ENCODE data around the gene CIITA.

Gene CIITA

GRCh38 chr16:10946308-10946707, 69.3 kb downstream of the CIITA start:
- Histone ChIP-seq H3K27me3 (ENCODE audit: low read length) (no peaks in the 10 kb centered on the region), H3K27ac (ENCODE audit: low read depth, low read length) (no peak overlapping the region), H2AFZ (ENCODE audit: low read depth, low read length, severe bottlenecking) (no peak overlapping the region), H3K36me3 (ENCODE audit: low read length) (no peaks in the 10 kb centered on the region), H3K79me2 (ENCODE audit: insufficient read depth, low read length) (peaks cover 6% of the 10 kb centered on the region; the same call in 1 of the 2 replicates), H3K9me2 (replicated peaks; ENCODE audit: insufficient read depth, low read length) (no peaks in the 10 kb centered on the region), H3K4me3 (ENCODE audit: insufficient read depth, low read length, poor library complexity, severe bottlenecking) (no peak overlapping the region), H3K4me2 (ENCODE audit: low read depth, low read length, poor library complexity, severe bottlenecking) (no peak overlapping the region), H4K20me1 (ENCODE audit: low read depth, low read length) (no peaks in the 10 kb centered on the region; the same call in 1 of the 2 replicates), H3K9ac (ENCODE audit: low read length) (no peak overlapping the region), H3F3A (ENCODE audit: insufficient read depth) (peaks cover 12% of the 10 kb centered on the region; the same call in 1 of the 2 replicates), H3K9me3 (ENCODE audit: insufficient read depth, low read length) (no peaks in the 10 kb centered on the region)
- TF ChIP-seq EZH2phosphoT487 (conservative IDR thresholded peaks at IDR 0.05; ENCODE audit: low read length) (no peak), CTCF (IDR thresholded peaks at IDR 0.05; ENCODE audit: insufficient read depth, low read length, poor library complexity, severe bottlenecking) (no peak)

GRCh38 chr16:10947211-10947787, 70.3 kb downstream of the CIITA start:
- H3K79me2 ChIP-seq (ENCODE audit: insufficient read depth, low read length) = peaks cover 6% of the 10 kb centered on the region; the same call in 1 of the 2 replicates
- TF ChIP-seq EZH2phosphoT487 (conservative IDR thresholded peaks at IDR 0.05; ENCODE audit: low read length) (no peak), CTCF (IDR thresholded peaks at IDR 0.05; ENCODE audit: insufficient read depth, low read length, poor library complexity, severe bottlenecking) (no peak)
- H4K20me1 ChIP-seq (ENCODE audit: low read depth, low read length) = no peaks in the 10 kb centered on the region; the same call in 1 of the 2 replicates

GRCh38 chr16:10949424-10949970, 72.5 kb downstream of the CIITA start:
- no peaks in the 10 kb centered on the region for H3K9me3 ChIP-seq (ENCODE audit: insufficient read depth, low read length)
- no peaks in the 10 kb centered on the region for H3K36me3 ChIP-seq (ENCODE audit: low read length)
- no peak overlapping the region for H3K4me3 ChIP-seq (ENCODE audit: insufficient read depth, low read length, poor library complexity, severe bottlenecking)
- H3K79me2 ChIP-seq (ENCODE audit: insufficient read depth, low read length) = peaks cover 6% of the 10 kb centered on the region; the same call in 1 of the 2 replicates
- H3K4me2 ChIP-seq (ENCODE audit: low read depth, low read length, poor library complexity, severe bottlenecking) = peak overlapping the region; percentile 37
- no peaks in the 10 kb centered on the region for H3K27me3 ChIP-seq (ENCODE audit: low read length)
- H4K20me1 ChIP-seq (ENCODE audit: low read depth, low read length) = no peaks in the 10 kb centered on the region; the same call in 1 of the 2 replicates
- TF ChIP-seq CTCF (IDR thresholded peaks at IDR 0.05; ENCODE audit: insufficient read depth, low read length, poor library complexity, severe bottlenecking) = no peak
- TF ChIP-seq EZH2phosphoT487 (conservative IDR thresholded peaks at IDR 0.05; ENCODE audit: low read length) = no peak
- no peak overlapping the region for H2AFZ ChIP-seq (ENCODE audit: low read depth, low read length, severe bottlenecking)
- H3K9ac ChIP-seq (ENCODE audit: low read length) = no peak overlapping the region
- H3K27ac ChIP-seq (ENCODE audit: low read depth, low read length) = no peak overlapping the region; the same call in 1 of the 2 replicates
- H3K9me2 ChIP-seq (replicated peaks; ENCODE audit: insufficient read depth, low read length) = no peaks in the 10 kb centered on the region
- no peaks in the 10 kb centered on the region for H3F3A ChIP-seq (ENCODE audit: insufficient read depth)

More at GRCh38 chr16:10947211-10947787, 70.3 kb downstream of the CIITA start:
- H3K27ac ChIP-seq (ENCODE audit: low read depth, low read length) = no peak overlapping the region
- peaks cover 12% of the 10 kb centered on the region; the same call in 1 of the 2 replicates for H3F3A ChIP-seq (ENCODE audit: insufficient read depth)
- no peaks in the 10 kb centered on the region for H3K36me3 ChIP-seq (ENCODE audit: low read length)
- no peak overlapping the region for H3K4me2 ChIP-seq (ENCODE audit: low read depth, low read length, poor library complexity, severe bottlenecking)
- H3K27me3 ChIP-seq (ENCODE audit: low read length) = no peaks in the 10 kb centered on the region
- H3K9me2 ChIP-seq (replicated peaks; ENCODE audit: insufficient read depth, low read length) = no peaks in the 10 kb centered on the region
- no peaks in the 10 kb centered on the region for H3K9me3 ChIP-seq (ENCODE audit: insufficient read depth, low read length)
- H3K9ac ChIP-seq (ENCODE audit: low read length) = no peak overlapping the region
- no peak overlapping the region for H2AFZ ChIP-seq (ENCODE audit: low read depth, low read length, severe bottlenecking)
- no peak overlapping the region for H3K4me3 ChIP-seq (ENCODE audit: insufficient read depth, low read length, poor library complexity, severe bottlenecking)

Measured in SU-DHL-6 (cell line).